Activated CD4-positive, alpha-beta T cell treated with anti-CD3 and anti-CD28 coated beads for 24 hours (primary cell): ENCODE data around the gene NMT1.

Experiments used
- DNase-seq, 2 donors: peaks; one replicate each; pipeline ENCODE4 v3.0.0-alpha.2; 2020; ENCODE audit warnings: low read depth in 2 of 2

The NMT1 gene

DNA sequence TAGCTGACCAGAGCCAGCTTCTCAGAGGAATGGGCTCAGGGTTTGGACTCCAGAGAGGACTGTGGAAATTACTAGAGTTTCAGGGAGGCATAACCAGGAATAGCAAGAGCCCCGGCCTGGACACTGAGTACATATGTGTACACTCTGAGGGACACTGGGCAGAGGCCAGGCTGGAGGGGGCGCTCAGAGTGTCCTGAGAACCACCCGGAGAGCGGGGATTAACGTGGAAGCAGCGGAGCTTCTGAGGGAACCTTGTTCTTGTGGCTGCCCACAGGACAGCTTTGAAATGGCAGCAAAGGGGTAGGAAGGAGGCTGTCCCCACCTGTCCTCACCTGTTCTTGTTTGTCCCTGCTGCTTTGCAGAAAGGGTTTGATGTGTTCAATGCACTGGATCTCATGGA lies 43.4 kb downstream of the NMT1 start:
- no peak for DNase-seq

DNA sequence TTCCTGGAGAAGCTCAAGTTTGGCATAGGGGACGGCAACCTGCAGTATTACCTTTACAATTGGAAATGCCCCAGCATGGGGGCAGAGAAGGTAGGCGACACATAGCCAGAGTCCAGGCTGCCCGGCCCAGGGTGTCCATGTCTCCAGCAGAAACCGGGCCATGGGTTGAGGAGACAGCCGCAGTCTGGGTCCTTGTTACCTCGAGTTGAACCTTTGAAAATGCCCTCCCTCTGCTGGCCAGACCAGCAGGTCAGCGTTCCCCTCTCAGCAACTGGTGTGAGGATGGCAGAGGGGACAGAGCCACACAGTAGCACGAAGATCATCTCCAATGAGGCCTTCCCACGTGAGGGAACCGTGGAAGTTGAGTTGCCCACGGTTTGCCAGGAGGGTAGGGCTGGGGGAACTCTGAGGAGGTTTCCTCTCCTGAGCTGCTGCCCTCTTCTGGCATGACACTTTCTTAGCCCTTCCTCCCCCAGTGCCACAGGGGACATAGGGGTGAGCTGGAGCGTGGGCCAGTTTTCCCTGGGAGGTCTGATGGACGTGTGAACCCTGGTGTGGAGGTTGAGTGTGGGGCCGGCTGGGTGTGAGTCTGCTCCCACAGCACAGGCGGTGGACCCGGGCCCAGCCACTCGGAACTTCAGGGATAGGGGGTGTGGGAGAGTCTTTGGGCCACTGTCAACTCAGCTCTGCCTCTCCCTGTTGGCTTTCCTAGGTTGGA lies 43.9 kb downstream of the NMT1 start:
- DNase-seq, result no peak

DNA sequence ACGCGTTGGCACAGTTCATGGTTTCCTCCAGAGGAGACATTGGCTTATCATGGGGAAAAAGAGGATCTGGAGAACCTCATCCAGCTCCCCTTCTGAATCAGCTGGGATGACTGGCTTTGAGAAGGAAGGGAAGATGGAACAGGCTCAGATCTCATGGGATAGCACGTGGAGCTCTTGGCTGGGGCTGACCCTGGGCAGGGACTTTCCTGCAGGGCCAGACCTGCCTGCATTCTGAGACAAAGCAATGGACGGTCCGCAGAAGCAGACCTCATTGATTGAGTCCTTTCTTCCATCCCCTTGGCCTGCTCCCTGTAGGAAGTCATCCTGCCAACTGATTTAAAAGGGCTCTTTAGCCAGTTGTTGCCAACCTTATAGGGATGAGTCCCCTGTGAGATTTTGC lies 45.0 kb downstream of the NMT1 start:
- no peak for DNase-seq

DNA sequence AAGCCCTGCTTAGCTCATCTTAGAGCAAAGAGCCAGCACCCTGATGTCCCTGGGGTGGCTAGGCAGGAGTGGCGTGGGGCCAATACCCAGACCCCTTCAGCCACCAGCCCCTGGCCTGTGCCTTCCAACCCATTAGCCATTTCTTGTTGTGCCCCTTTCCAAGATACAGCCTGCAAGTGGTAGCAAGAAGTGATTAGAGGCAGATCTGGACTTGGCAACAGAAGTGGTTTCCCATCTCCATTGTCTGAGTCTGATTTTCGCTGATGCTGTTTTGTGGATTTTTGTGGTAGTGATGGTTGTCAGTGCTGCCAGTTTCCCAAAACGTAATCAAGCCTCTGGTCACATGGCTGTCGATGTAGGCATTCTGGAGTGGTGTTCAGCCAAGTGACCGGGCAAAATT lies 45.5 kb downstream of the NMT1 start:
- no peak for DNase-seq

DNA sequence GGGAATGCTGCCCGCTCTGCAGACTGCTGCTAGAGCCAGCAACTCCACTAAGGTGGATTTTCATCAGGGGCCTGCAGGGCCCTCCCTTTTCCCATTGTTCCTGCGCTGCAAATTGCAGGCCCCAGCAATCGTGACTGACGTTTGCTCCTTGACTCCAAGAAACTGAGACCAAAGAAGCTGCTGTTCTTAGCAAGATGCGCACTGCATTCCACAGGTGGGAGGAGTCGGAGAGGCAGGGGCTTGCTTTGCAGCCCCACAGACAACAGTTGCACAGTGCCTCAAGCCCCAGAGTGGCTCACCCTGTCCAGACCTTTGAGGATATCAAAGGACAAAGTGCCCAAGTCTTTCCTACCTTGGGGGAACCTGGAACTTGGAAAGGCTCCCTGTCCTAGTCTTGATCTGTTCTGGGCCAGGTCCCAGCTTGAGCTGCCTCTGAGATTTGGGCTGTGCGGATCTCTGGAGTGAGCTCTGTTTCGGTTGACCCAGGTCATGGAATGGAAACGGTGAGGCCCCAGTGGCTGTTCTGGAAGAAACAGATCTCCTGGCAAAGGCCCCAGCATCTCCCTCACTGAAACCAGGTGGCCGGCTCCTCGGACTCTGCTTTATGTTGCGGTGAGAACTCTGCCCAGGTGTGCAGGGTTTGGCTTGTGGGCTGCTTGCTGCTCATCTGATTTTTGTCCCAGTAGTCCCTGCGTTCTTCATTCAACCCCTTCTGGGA lies 46.3 kb downstream of the NMT1 start:
- no peak for DNase-seq

DNA sequence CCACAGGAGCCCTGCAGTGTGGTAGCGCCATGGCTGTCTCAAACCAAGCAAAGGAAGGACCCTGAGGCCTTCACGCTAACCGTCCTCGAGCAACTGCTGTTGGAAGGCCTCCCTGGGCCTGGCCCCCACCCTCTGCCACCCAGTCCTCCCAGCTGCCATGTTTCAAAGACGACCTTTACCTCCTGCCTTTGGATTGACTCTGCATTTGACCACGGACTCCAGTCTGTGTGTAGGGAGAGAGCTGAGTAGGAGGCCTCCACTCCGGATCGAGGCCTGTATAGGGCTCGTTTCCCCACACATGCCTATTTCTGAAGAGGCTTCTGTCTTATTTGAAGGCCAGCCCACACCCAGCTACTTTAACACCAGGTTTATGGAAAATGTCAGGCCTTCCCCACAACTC lies 46.9 kb downstream of the NMT1 start:
- DNase-seq, result no peak

DNA sequence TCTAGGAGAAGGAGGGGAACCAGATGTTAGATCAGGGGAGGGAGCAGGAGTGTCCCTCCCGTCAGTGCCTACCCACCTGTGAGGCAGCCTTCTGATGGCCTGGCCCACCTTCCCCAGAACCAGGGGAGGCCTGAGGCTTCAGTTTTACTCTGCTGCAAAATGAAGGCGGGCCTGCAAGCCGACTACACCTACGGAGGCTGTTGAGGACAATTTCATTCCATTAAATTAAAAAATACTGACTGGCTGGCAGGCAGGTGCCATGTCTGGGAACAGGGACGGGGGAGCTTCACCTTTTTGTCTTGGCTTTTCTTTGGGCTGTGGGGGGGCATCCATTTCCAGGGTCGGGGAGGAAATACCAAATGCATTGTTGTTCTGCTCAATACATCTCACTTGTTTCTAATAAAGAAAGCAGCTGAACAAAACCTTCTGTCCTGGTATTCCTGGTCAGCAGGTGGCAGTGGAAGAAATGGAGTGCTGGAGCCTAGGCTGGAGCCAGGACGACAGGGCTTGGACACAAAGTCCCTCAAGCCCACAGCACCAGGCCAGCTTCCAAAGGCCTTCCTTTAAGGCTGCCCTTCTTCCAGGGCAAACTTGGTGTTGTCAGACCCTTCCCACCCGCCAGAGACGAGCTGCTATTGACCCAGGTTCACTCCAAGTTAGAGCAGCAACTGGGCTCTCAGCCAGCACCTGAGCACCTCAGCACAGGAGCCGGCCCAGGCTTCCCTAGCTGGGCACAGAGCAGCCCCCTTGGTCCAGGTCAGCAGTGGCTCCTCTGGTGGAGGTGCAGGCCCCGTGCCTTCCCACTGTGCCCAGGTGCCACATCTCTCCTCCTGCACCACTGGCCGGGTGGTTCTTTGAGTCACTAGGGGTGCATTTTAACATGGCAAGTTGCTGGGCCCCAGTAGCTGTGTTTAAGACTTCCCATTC lies 47.7 kb downstream of the NMT1 start:
- DNase-seq, result no peak

DNA sequence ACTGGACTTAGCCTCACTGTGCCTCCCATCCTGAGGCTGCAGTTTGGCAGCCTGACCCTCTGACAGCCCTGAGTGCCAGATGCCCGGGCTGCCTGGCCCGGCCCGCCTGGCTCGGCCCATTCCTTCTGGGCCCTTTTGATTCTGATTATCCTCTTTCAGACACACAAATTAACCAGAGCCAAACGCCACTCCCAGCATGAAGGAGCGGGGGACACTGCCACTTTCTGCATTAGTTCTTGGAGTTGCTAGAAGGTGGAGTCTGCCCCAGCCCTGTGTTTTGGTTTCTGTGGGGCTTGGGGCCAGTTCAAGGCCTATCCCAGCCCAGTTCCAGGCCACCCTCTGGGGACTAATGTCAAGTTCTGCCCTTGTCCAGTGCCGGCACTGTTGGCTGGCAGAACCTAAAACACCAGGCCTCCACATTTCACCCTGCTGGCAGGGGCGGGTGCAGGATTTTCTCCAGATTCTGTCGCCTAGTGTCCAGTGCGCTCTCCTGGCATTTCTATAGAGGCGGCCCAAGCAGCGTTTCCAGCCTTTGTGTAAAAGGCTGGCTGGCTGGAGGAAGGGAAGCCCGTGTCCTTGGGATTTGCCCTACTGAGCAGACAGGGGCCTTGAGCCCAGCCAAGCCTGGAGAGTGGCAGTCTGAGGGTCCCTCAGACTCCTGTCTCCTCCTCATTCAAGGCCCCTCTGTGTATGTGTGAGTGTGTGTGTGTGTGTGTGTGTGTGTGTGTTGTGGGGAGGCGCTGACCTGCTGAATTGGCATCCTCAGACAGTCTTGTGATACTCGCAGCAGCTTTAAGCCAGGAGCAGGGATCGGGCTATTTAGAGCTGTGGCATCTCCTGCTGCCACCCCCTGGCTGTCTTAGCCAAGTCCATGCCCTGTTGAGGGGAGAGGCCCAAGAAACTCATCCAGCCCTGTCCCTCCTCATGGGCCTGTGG lies 49.8 kb downstream of the NMT1 start:
- DNase-seq, result no peak

DNA sequence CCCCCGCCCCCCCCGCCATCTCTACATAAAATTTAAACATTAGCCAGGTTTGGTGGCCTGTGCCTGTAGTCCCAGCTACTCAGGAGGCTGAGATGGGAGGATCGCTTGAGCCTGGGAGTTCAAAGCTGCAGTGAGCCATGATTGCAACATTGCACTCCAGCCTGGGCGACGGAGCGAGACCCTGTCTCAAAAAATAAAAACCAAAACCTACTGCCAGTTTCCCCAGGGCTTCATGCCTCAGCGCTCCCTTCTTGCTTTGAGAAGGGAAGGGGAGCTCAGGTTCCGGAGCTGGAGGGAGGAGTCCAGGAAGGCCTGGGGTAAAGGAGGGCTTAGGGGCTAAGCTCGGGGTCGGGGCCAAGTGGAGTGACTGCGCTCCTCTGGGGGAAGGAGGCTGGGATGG lies 50.7 kb downstream of the NMT1 start:
- DNase-seq, result no peak

DNA sequence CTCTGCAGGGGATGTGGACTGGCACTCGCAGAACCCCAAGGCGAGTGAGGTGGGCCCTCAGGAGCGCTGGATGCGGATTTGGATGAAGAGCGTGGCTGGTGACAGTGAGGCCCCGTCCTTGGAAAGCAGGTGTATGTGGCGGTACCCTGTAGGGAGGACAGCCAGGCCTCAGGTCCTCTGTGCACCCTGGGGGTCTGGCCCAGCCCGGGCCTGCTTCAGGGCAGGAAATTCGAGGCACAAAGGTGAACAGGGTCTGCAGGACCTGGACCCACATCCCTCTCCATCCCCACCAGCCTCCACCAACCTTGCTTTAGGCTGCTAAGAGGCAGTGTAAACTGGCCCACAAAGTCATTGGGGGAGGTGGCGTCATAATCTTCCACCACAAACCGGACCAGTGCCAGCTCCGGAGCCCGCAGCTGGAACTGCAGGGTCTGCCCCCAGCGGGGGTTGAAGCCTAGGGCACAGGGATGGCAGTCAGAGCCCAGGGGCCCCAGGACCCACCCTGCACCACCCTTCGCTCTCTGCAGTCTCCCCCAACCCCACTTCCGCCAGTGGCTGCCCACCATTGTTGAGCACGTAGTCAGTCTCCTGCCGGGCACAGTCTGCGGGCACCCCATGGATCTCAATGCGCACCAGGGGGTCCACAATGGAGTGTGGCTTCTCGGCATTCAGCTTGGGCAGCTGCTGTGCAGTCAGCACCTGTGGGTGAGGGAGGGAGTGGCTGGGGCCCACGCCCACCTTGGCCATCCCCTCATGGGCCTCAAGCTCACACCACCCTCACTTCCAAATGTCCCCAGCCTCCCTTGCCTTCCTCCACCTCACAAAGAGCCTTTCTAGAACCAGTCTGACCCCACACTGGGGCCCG lies 51.7 kb downstream of the NMT1 start:
- DNase-seq, result no peak

DNA sequence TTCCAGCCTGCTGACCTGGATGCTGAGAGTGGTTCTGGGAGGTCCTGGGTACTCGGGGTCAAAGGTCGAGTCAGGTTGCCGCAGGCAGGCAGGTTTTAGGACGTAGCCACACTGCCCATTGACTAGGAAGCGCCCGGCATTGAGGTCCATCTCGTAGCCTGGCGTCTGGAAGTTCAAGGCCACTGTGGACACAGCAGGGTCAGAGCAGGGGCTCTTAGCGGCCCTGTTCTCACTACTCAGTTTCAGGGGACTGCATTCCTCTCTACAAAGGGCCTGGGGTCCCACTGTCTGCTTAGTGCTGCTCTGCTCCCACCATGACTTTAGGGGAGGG lies 52.3 kb downstream of the NMT1 start:
- DNase-seq, result no peak

DNA sequence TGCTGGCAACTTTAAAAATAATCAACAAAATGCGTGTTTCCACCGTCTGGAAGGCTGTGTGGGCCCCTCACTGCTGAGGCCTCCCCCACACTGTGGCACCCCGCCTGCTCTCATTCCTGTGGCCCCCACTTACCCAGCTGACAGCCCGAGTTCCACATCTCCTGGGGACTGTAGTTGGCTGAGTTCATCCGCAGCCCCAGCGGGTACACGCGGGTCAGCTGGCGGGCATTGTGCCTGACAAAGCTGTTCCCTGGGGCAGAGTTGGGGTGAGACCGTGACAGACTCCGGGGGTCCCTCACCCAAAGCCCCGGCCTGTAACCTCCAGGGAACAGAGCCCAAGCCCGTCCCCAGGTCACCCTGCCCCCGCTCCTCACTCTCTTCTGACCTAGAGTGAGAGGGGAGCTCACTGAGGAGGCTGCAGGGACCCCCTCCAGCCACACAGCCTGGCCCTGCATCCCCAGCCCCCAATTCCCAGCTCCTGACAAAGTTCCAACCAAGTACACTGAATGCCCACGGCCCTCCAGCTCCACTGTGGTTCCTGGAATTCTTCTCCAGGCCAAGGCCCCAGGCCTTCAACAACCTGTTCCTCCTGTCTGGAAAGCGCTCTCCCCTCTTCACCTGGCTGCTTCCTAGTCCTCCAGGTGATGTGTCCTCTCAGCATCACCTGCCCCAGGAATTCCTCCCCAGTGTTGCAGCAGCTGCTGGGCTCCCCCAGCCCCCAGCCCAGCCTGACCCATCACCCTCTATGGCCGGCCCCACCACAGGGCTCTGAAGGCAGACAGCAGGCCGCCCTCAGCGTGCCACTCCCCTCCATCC lies 53.2 kb downstream of the NMT1 start:
- DNase-seq, result no peak

DNA sequence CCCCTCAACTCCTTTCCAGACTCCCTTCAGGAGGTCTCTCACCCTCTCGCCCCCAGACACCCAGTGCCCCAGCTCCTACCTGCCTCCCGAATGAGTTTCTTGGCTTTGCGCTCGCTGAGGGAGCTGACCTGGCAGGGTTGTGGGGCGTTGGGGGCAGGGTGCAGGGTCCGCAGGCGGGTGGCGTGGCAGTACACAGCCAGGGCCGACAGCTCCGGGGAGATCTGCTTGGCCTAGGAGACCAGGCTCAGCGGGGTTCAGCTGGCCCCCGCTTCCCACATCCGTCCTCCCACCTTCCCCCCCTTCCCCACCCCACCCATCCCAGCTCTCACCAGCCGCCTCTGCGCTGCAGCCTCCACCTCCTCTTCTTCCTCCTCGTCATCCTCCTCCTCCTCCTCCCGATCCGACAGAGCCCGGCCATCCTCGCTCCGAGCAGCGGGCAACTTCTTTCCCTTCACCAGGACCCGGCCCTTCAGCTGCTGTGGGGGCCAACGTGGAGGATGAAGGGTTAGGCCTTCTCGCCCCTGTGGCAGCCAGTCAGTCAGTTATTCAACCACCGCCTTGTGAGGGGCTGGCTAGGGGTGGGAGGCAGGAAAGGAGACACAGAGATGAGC lies 54.0 kb downstream of the NMT1 start:
- no peak for DNase-seq

DNA sequence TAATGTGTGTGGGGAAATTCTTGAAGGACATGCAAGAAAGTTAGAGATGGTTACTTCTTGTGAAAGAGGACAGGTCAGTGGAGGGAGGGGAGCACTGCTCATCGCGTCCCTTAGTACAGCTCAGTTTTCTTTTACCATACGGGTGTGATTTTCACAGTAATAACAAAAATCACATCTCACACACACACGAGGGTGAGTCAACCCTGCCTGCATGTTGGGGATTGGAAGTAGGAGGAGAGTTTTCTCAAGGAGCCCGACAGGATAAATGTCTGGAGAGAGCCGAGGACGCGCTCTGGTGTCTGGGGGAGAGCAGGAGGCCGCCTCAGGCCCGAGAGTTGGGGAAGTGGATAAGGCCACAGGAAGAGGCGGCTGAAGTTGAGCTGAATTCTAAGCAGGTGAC lies 54.8 kb downstream of the NMT1 start:
- DNase-seq, result no peak

DNA sequence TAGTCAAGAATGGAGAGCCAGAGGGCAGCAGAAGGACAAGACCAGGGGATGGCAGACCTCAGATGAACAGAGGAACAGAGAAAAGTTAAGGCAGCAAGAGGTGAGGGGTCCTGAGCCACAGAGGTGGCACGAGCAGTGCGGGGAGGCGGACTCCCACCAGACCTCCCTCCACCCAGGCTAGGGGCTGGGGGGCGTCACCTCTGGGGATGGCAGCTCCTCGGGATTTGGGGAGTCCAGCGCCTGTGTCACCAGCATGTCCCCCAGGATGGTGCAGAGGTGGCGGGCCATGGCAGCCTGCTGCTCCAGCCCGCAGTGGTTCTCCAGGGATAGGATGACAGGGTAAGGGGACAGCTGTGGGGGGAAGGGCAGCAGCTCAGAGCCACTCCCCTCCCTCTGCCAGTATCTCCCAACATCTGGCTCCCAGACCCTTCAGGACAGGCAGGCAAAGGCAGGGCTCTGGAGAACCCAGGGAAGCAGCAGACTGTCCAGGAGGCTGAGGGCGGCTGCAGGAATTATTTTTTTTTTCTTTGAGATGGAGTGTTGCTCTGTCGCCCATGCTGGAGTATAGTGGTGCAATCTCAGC lies 55.4 kb downstream of the NMT1 start:
- no peak for DNase-seq

DNA sequence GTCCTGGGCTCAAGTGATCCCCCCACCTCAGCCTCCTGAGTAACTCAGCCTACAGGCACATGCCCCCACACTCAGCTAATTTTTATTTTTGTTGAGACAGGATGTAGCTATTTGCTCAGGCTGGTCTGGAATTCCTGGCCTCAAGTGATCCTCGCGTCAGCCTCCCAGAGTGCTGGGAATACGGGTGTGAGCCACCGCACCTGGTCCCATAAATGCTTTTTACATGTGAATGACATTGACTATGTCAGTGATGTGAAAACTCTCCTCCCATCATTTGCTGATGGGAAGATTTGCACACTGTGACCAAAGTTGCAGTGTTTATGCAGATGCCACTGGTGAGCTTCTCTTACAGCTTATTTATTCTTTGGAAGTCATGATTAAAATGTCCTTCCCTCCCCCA lies 56.2 kb downstream of the NMT1 start:
- no peak for DNase-seq

DNA sequence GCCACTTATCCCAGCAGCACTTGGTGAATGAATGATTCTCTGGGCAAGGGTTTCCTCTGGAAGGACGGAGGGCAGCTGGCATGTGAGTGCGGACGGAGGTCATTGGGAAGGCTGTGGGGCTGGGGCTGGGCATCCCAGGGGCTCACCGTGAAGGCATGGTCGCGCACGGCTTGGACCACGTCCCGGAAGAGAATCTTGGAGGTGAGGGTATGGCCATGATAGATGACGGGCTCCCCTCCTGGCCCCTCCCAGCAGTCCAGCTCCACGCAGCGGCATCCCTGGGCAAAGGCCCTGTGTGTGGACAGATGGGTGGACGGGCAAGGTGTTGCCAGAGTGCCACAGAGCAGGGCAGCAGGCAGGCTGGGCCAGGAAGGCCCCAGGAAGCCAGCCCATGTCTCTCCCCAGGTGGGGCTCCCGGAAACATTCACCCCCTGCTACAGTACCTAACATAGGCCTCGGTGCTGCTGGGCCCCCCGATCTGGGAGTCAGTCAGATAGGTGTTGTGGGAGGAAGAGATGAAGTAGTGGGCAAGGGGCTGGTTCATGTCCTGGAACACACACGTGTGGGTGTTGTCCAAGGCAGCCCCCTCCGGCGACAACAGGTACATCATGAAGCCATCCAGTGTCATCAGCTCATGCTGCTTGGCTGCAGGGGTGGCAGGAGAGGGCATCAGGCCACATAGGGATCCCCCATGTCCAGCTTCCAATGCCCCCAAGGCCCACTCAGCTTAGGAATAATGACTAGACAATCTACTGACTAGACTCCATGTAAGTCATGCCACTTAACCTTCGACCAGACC lies 56.9 kb downstream of the NMT1 start:
- DNase-seq, result no peak

DNA sequence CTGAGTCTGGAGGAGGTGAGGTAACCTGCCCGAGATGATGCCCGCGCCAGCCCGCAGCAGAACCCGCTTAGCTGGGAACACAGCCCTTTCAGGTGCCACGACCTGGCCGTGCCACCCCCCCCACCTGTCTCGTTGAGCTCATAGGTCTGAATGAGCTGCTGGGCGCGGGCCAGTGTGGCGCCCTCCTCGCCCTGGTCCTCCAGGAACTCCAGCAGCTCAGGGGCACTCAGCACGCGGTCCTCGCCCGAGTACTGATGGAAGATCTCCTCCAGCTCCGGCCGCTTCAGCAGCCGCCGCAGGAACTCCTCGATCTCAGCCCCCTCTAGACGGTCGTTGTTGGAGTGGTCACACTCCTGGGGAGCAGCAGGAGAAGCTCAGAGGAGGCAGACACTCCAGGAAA lies 57.6 kb downstream of the NMT1 start:
- no peak for DNase-seq
